GM12878 (cell line): ENCODE results near the gene SUSD1. TPM values are rescaled to one million over a fixed set of nuclear protein-coding genes. Genes with fewer than 3 reads are reported as not detected.
A peak's percentile ranks its signal among the peaks of the same experiment; 100 is the strongest.

Experiments used
- CBX3 ChIP-seq: fragments of 200-600 bp; sonication (generic); IDR thresholded peaks from 2 replicates; pipeline ENCODE4 v1.6.1; 2016; ENCODE audit warnings: low read depth, borderline replicate concordance
- CREM ChIP-seq: IDR thresholded peaks from 2 replicates; pipeline ENCODE4 v1.6.1; 2014; ENCODE audit warnings: antibody characterized with exemption, low read depth
- ESRRA ChIP-seq: IDR thresholded peaks from 2 replicates; pipeline ENCODE4 v1.6.1; 2012; ENCODE audit warnings: mild to moderate bottlenecking, low read length, improper control_type of control experiment
- FOXK2 ChIP-seq: fragments of 450-650 bp; IDR thresholded peaks from 2 replicates; pipeline ENCODE4 v1.6.1; 2017; ENCODE audit warnings: mild to moderate bottlenecking, moderate library complexity
- KLF5 ChIP-seq: fragments of 450-650 bp; IDR thresholded peaks from 2 replicates; pipeline ENCODE4 v1.6.1; 2014; ENCODE audit warnings: mild to moderate bottlenecking; ENCODE audit not compliant: partially characterized antibody
- LARP7 ChIP-seq: fragments of 450-650 bp; IDR thresholded peaks from 2 replicates; pipeline ENCODE4 v1.6.1; 2017; ENCODE audit warnings: mild to moderate bottlenecking
- MEF2B ChIP-seq: fragments of 450-650 bp; IDR thresholded peaks from 2 replicates; pipeline ENCODE4 v1.6.1; 2018; ENCODE audit warnings: mild to moderate bottlenecking, moderate library complexity; ENCODE audit not compliant: partially characterized antibody, poor library complexity, severe bottlenecking
- MTA3 ChIP-seq: IDR thresholded peaks from 2 replicates; pipeline ENCODE4 v1.6.1; 2012; ENCODE audit warnings: low read length, inconsistent platforms, borderline replicate concordance
- PAX8 ChIP-seq: fragments of 450-650 bp; IDR thresholded peaks from 2 replicates; pipeline ENCODE4 v1.6.1; 2017; ENCODE audit warnings: mild to moderate bottlenecking, moderate library complexity
- POLR2AphosphoS5 ChIP-seq: IDR thresholded peaks from 2 replicates; pipeline ENCODE4 v1.6.1; 2011; ENCODE audit warnings: mild to moderate bottlenecking, low read length, inconsistent platforms
- SIN3A ChIP-seq: IDR thresholded peaks from 2 replicates; pipeline ENCODE4 v1.6.1; 2012; ENCODE audit warnings: low read depth, low read length, improper control_type of control experiment
- SMAD1 ChIP-seq: fragments of 450-650 bp; IDR thresholded peaks from 2 replicates; pipeline ENCODE4 v1.6.1; 2018; ENCODE audit warnings: mild to moderate bottlenecking, low read depth; ENCODE audit not compliant: partially characterized antibody
- SREBF2 ChIP-seq: IDR thresholded peaks from 2 replicates; pipeline ENCODE4 v1.6.1; 2012; ENCODE audit warnings: mild to moderate bottlenecking, low read length
- ZBED1 ChIP-seq: IDR thresholded peaks from 2 replicates; pipeline ENCODE4 v1.6.1; 2016; ENCODE audit warnings: borderline replicate concordance
- ZNF24 ChIP-seq: fragments of 450-650 bp; IDR thresholded peaks from 2 replicates; pipeline ENCODE4 v1.6.1; 2017; ENCODE audit warnings: antibody characterized with exemption, mild to moderate bottlenecking
- polyA plus RNA-seq, 11 experiments: library from polyadenylated mRNA; depleted of rRNA in 4 of 11; unstranded in 6 of 11; stranded (reverse) in 5 of 11; fragments of >200 nt; fragmentation: Nextera tagmentation in 4 of 11; fragmentation: Illumina TruSeq in 1 of 11; extraction: Ambion mirVana in 4 of 11; extraction: Trizol in 1 of 11; gene quantifications; 1 replicate in 1 of 11; 2 replicates in 10 of 11; pipeline versions ENCODE4 v1.2.1 to v1.2.3, GENCODE V29; 2011 to 2016; ENCODE audit warnings: inconsistent platforms in 2 of 11, missing spikeins in 2 of 11, low read depth in 1 of 11
- total RNA-seq, 4 experiments: library from RNA; depleted of rRNA in 3 of 4; stranded (reverse); fragments of >200 nt in 3 of 4; fragmentation: Illumina TruSeq in 1 of 4; extraction: Trizol in 1 of 4; gene quantifications; 2 replicates each; pipeline versions ENCODE4 v1.2.1 to v1.2.3, GENCODE V29; 2013 to 2021
- TF ChIP-seq, protein P1 (sequence below): IDR thresholded peaks from 2 replicates; pipeline ENCODE4 v1.6.1; 2012; ENCODE audit warnings: low read depth, low read length, improper control_type of control experiment
- TF ChIP-seq, protein P2 (sequence below): IDR thresholded peaks from 2 replicates; pipeline ENCODE4 v1.6.1; 2012; ENCODE audit warnings: mild to moderate bottlenecking, low read depth, low read length
- TF ChIP-seq, protein P3 (sequence below): IDR thresholded peaks from 2 replicates; pipeline ENCODE4 v1.6.1; 2012; ENCODE audit warnings: low read length, inconsistent platforms
- TF ChIP-seq, protein P4 (sequence below): IDR thresholded peaks from 2 replicates; pipeline ENCODE4 v1.6.1; 2011; ENCODE audit warnings: low read depth, mild to moderate bottlenecking, low read length, moderate library complexity, borderline replicate concordance; ENCODE audit errors: extremely low read depth
- TF ChIP-seq, protein P5 (sequence below): fragments of 450-650 bp; IDR thresholded peaks from 2 replicates; pipeline ENCODE4 v1.6.1; 2016; ENCODE audit warnings: mild to moderate bottlenecking, moderate library complexity, borderline replicate concordance

SUSD1 gene
- total and polyA plus RNA-seq, 10 of the 15 experiments (the other 5 are each of a cell fraction or from before 2014, with no cell fraction given): 6.7 to 20.8 (median 13.2) TPM

DNA sequence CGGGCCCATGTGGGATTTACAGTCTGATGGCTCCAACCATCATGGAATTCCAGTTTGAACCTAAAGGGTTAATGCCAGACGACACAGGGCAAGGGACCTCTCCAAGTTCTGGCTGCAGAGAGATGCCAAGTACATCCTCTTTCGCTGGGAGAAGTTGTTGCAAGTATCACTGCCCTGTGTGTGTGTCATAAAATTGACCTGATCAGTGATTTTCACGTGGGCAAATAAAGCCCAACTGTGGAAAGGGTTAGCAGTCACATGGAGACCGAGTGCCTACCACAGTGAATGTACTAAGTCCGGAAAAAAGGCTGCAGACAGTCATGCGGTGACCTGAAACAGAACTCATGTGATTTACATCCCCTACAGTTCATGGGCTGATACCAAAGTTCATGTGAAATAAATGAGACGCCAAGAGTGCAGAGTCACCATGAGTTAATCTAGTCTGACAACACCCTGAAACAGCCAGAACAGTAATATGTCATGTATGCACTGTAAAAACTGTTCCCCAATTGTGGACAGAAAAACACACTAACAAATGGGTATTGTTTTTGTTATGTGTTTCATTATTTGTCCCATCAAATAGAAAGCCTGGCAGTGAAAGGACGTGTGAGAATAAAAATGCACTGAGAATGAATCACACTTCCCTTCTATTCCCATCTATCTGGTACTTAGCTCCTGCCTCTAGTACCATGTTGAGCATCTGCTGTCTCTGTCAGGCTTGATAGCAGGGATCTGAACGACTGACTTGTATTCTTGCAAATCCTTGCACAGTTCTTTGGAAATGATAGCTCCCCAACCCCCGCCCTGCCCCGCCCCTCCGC is 115.7 kb downstream of the SUSD1 start (continued):
- TF ChIP-seq ZNF24: no peak
- TF ChIP-seq KLF5: no peak
- no peak for TF ChIP-seq POLR2AphosphoS5
- TF ChIP-seq, protein P1, sequence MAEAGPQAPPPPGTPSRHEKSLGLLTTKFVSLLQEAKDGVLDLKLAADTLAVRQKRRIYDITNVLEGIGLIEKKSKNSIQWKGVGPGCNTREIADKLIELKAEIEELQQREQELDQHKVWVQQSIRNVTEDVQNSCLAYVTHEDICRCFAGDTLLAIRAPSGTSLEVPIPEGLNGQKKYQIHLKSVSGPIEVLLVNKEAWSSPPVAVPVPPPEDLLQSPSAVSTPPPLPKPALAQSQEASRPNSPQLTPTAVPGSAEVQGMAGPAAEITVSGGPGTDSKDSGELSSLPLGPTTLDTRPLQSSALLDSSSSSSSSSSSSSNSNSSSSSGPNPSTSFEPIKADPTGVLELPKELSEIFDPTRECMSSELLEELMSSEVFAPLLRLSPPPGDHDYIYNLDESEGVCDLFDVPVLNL: no peak
- no peak for TF ChIP-seq FOXK2
- no peak for TF ChIP-seq ESRRA
- no peak for TF ChIP-seq SIN3A
- TF ChIP-seq, protein P2, sequence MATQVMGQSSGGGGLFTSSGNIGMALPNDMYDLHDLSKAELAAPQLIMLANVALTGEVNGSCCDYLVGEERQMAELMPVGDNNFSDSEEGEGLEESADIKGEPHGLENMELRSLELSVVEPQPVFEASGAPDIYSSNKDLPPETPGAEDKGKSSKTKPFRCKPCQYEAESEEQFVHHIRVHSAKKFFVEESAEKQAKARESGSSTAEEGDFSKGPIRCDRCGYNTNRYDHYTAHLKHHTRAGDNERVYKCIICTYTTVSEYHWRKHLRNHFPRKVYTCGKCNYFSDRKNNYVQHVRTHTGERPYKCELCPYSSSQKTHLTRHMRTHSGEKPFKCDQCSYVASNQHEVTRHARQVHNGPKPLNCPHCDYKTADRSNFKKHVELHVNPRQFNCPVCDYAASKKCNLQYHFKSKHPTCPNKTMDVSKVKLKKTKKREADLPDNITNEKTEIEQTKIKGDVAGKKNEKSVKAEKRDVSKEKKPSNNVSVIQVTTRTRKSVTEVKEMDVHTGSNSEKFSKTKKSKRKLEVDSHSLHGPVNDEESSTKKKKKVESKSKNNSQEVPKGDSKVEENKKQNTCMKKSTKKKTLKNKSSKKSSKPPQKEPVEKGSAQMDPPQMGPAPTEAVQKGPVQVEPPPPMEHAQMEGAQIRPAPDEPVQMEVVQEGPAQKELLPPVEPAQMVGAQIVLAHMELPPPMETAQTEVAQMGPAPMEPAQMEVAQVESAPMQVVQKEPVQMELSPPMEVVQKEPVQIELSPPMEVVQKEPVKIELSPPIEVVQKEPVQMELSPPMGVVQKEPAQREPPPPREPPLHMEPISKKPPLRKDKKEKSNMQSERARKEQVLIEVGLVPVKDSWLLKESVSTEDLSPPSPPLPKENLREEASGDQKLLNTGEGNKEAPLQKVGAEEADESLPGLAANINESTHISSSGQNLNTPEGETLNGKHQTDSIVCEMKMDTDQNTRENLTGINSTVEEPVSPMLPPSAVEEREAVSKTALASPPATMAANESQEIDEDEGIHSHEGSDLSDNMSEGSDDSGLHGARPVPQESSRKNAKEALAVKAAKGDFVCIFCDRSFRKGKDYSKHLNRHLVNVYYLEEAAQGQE: no peak
- TF ChIP-seq ZBED1: no peak
- TF ChIP-seq, protein P3, sequence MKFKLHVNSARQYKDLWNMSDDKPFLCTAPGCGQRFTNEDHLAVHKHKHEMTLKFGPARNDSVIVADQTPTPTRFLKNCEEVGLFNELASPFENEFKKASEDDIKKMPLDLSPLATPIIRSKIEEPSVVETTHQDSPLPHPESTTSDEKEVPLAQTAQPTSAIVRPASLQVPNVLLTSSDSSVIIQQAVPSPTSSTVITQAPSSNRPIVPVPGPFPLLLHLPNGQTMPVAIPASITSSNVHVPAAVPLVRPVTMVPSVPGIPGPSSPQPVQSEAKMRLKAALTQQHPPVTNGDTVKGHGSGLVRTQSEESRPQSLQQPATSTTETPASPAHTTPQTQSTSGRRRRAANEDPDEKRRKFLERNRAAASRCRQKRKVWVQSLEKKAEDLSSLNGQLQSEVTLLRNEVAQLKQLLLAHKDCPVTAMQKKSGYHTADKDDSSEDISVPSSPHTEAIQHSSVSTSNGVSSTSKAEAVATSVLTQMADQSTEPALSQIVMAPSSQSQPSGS: peak; percentile 61; the same call in 1 of the 2 replicates
- TF ChIP-seq CBX3: no peak
- TF ChIP-seq, protein P4, sequence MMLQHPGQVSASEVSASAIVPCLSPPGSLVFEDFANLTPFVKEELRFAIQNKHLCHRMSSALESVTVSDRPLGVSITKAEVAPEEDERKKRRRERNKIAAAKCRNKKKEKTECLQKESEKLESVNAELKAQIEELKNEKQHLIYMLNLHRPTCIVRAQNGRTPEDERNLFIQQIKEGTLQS: peak; percentile 14; the same call in 1 of the 2 replicates
- no peak for TF ChIP-seq SREBF2
- TF ChIP-seq PAX8: no peak
- TF ChIP-seq LARP7: no peak
- TF ChIP-seq, protein P5, sequence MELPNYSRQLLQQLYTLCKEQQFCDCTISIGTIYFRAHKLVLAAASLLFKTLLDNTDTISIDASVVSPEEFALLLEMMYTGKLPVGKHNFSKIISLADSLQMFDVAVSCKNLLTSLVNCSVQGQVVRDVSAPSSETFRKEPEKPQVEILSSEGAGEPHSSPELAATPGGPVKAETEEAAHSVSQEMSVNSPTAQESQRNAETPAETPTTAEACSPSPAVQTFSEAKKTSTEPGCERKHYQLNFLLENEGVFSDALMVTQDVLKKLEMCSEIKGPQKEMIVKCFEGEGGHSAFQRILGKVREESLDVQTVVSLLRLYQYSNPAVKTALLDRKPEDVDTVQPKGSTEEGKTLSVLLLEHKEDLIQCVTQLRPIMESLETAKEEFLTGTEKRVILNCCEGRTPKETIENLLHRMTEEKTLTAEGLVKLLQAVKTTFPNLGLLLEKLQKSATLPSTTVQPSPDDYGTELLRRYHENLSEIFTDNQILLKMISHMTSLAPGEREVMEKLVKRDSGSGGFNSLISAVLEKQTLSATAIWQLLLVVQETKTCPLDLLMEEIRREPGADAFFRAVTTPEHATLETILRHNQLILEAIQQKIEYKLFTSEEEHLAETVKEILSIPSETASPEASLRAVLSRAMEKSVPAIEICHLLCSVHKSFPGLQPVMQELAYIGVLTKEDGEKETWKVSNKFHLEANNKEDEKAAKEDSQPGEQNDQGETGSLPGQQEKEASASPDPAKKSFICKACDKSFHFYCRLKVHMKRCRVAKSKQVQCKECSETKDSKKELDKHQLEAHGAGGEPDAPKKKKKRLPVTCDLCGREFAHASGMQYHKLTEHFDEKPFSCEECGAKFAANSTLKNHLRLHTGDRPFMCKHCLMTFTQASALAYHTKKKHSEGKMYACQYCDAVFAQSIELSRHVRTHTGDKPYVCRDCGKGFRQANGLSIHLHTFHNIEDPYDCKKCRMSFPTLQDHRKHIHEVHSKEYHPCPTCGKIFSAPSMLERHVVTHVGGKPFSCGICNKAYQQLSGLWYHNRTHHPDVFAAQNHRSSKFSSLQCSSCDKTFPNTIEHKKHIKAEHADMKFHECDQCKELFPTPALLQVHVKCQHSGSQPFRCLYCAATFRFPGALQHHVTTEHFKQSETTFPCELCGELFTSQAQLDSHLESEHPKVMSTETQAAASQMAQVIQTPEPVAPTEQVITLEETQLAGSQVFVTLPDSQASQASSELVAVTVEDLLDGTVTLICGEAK: no peak
- TF ChIP-seq MTA3: no peak
- TF ChIP-seq SMAD1: no peak
- no peak for TF ChIP-seq MEF2B
- TF ChIP-seq CREM: peak; percentile 49; the same call in 1 of the 2 replicates
